ENCODE measurements around the gene PCLO.

DNA sequence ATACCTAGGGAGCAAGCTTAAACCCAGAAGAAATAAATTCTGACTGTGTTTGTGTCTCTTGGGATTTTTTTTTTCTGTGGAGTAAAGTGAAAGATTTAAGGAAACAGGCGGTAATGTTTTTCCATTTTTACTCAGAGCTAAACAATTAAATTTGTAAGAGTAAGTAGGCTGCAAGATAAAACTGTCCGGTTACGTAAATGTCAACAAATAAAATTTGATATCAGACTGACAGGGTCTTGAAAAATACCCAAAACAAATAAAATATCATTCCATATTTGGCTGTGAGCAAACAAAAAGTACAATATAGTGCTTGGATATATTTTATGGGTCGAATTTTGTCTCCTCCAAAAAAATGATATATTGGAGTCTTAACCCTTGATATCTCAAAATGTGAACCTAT lies 217.6 kb downstream of the PCLO start:
- no peak for TF ChIP-seq YY1 (IDR thresholded peaks at IDR 0.05; ENCODE audit: insufficient read depth, insufficient read length)
- TF ChIP-seq SUZ12 (IDR thresholded peaks at IDR 0.05; ENCODE audit: extremely low read depth, insufficient read depth, insufficient read length) = no peak
- TF ChIP-seq ZNF274 (IDR thresholded peaks at IDR 0.05; ENCODE audit: low read depth, low read length) = no peak

Measured in NT2/D1 (cell line).